ENCODE measurements around the gene TMEM272.

The TMEM272 gene, protein sequence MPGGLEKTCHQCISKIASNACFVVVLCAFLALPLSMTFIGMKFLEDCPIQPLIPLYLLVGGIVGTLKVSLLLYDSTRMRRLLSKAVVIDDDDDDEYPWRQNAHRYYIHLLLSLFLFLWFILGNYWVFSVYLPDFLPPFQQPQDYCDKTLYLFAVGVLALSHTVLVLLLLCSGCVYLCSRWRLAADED

DNA sequence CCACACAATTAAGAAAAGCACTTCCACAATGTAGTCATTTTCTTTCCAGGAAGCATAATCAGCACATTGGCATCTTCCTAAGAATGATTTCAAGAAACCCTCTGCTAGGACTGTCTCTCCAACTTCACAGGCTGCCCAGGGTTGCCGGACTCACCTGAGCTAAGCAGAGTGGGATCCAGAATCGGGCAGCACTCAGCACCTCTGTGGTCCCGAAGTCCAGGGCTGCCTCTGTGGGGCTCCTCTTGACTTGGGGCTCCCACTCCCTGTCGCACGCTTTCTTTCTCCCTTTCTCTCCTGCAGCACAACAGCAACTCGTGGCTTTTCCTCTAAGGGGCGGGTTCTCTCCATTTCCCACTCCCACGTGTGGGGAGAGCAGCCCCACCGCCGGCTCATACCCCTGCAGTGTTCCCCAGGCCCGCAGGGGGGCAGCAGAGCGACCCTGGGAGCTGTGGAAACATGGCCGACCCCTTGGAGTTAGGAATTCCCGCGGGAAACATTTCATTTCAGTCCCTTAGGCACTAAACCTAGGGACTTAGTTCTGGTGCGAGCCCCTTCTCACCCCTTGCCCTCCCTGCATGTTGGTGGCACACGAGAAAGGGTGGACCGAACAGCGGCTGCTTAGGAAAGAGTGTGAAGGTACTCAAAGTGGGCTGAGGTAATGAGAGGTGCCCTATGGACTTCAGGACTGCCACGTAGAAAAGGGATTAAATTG is at the start of gene TMEM272:
Gene TMEM272, minus strand, starts transcription at position 316 of the 712 bp plus-strand sequence. CDS start 6,647 bp downstream, outside the sequence.
- no peak for FAIRE-seq

DNA sequence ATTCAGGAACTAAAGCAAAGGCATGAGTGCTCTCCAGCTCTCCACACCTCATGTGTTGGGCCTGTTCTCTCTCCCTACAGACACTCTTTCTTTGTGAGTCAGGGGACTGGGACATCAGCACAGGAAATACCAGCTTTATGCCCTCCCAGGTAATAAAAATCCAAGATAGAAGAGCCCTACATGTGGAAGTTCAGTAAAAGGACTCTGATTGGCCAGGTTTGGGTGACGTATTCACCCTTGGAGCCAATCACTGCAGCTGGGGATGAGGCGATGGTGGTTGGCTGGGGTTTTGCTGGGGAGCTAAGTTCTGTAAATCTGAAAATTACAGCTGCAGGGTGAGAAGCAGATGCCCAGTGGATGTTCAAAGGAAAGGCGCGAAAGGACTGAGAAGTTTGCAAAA is 49.3 kb upstream of the TMEM272 start:
- FAIRE-seq = no peak

DNA sequence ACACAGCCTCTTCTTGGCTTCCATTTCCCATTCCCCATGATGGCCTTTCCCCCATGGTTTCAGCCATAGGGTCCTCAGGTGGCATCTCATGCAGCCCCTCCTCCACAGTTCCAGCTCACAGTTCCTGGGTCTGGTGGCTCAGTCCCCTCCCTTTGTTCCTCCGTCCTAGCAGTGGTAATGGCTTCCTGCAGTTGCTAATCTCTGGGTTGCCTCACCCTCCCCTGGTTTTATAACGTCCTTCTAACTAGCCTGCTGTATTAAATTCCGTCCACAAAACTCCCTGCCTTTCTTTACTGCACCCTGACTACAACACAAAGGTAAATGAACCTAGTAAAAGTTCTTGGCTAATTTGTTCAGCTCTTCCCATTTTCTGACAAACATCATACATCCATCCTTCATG is 47.7 kb upstream of the TMEM272 start:
- no peak for FAIRE-seq

DNA sequence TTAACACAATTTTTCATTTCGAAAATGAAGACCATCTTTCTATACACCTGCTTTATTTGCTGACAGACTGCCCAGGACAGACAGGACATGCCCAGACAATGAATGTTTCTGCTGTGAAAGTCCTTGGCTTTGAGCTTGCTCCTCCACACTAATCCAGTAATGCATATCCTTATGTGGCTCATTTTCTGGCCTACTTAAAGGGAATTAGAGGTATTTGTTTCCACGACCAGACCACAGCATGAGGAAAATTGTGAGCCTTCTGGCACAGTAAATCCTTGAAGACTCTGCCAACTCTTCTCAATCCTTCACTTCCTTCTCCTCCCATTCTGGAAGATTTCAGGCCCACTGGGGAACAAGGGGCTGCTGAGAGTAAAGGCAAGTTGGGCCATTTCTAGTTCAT is 42.5 kb upstream of the TMEM272 start:
- no peak for FAIRE-seq

DNA sequence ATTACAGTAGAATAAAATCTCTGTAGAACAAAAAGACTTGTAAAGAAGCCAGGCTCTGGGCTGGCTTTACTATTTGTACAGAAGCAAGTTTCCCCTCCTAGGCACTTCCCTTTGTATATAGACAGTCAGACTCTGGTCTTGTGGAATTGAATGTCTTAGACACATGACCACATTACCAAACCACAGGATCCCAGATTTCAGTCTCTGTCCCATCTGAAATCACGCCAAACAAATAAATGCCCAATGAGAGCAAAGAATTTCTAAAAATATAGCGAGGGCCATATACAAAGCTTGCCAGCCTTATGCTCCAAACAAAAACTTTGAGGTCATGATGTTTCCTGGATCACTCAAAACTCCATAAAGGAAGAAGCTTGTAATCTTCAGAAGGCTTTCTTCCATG is 40.7 kb upstream of the TMEM272 start:
- FAIRE-seq = no peak

DNA sequence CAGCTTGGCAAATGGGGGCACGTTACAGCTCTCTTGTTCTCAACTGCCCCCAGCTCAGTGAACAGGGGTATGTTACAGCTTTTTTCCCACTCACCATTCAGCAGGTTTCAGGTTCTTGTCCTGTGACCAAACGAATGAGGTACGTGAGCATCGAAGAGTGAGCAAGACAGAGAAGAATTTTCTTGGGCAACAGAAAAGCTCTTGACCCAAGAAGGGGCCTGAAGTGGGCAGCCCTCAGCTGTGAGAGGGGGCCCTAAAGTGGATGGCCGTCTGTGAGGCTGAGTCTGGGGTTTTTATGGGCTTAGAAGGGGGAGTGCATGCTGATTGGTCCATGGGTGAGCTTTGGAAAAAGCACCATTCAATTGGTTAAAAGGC is 38.2 kb upstream of the TMEM272 start:
- no peak for FAIRE-seq

DNA sequence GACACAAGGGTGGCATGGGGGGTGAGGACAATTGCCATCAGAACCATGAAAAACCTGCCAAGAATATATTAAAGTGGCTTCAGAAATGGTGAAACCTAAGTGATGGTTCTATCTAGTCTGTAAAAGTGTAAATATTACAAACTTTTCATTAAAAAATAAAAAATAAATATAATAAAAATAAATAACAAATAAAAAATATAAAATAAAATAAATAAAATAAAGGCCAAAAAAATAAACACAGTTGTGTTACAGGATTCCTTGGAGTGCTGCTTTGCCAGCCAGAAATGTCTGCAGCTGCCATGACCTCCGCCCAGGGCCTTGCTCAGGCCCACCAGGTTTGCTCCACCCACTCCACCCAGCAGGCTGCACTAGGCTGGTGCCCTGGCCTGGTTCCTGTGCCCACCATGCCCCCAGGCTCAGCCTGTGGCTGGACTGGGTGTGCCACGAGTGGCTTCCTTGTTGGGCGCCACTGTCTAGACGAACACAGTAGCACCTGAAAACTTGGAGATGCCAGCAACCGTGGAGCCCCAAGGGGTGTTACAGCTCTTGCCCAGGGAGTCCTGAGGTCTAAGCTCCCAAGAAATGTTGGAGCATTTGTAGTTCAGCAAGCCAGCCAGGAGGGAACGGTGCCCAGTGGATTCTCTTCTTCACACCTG is 37.7 kb upstream of the TMEM272 start:
- FAIRE-seq = peak; percentile 14

DNA sequence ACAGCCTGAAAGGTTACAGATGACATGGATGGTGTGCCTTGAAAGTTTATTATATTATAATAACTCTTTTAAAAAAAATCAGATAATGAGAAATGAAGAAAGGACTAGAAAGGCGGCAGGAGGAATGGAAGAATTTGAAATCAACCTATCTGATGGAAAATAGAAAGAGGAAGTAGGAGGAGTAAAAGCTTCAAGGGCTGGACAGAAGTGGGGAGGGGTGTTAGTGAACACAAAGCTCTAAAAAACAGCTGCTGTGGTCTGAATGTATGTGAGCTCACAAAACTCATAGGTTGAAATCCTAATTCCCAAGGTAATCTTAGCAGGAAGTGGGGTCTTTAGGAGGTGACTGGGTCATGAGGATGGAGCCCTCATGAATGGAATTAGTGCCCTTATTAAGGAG is 36.3 kb upstream of the TMEM272 start:
- no peak for FAIRE-seq

DNA sequence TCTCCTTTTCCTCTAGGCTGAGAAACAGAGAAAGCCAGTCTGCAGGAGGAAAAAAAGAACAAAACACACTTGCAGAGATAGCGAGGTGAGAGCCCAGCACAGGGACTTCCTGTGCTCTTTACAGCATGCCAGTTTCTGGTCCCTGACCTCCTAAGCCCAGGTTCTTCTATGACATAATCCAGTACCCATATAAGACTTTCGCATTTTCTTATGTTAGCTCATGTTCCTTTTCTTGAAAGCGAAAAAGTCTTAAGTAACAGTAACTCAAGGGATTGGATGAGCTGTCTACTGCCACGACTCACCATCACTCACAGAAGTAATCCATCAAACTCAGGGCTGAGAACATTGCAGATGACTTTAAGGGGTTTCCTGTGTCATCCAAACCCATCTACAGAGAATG is 34.2 kb upstream of the TMEM272 start:
- no peak for FAIRE-seq

DNA sequence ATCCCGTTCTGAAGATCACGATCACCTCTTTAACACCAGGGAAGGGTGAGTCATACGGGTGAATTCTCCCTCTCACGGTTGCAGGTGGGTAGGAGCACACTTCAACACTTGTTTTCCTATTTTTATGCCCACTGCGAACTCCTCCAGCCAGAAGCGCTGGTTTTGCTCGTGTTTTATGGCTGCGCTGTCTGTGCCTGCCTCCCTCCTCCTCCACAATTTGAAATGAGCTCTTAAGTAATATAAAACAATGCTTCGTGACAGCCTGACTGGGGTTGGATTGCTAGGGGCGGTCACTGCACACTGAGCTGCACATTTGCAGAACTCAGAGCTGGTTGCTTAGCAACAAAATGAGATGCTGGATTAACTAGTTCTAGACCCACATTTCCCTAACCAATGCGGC is 29.7 kb upstream of the TMEM272 start:
- no peak for FAIRE-seq

DNA sequence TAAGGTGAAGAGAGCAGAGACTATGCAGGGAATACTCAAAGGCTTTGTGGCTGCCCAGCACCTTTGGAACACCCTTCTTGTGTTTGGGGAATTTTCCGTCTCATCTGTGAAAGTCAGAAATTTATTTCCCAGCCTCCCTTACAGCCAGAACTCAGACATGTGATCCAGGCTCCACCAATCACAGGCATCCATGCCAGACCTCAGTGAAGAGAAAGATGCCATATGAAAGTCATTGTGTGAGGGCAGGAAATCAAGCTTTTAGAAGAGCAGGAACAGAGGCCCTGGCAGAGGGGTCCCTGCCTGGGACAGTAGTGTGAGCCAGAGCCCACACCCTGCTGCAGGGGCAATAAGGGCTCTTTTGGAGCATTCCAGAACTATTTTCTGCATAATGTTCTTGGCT is 28.9 kb upstream of the TMEM272 start:
- FAIRE-seq = no peak

DNA sequence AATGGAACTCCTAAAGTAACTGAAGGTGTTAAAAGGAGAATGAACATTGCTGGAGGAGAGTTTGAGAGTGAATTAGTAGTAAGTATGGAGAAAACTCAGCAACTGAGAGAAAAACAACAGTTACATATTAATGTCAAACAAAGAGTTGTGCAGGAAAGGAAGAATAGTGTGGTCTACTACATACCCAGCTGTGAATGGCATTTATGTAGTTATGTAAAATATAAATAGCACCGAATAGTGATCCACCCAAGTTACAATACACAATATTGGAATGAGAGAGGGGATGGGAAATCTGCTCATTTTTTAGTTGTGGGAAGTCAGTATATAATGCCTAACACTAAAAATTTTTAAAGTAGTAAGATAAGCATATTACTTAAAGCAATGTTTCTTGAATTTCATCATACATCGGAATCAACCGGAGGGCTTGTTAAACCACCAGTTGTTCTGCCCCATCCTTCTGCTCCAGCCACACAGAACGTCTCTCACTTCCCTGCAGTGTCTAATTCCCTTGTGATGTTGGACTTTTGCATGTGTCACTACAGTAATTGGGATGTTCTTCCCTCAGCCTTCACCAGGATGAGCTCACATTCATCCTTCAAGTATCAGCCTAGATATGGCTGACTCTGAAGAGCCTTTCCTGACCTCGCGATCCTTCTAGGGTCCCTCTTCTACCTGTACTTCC is 28.3 kb upstream of the TMEM272 start:
- FAIRE-seq = no peak

DNA sequence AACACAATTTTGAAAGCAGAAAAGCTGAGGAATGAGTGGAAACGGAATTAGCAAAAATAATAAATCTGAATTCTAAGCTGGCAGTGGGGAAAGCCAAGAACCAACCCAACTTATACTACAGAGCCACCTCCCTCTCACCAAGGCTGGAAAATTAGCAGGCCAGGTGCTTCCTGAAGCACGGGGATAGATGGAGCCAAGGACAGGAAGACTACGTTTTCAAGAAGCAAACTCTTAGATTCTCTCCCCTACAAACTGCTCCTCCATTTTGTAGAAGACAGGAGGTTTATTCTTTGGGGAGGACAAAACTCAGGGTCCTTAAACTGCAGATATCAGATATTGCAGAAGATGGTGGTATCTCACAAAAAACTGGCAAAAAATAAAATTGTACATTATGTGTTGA is 25.6 kb upstream of the TMEM272 start:
- FAIRE-seq = no peak

DNA sequence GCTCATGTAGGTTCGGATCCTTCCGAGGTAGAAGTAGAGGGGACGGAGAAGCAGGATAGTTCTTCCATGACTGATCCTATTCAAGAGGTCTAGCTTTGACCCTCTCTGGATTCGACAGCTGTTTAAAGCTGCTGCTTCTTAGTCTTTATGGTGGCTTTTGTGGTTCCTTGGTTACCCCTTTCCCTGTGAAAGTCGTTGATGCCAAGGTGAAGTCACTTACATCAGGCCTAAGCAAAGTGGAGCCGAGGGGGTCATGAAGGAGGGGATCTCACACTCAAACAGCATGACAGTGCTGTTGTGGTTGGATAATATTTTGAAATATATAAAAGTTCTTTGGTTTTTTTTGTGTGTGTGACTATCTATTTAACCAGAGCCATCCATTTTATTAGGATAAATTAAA is 24.9 kb upstream of the TMEM272 start:
- FAIRE-seq = no peak

DNA sequence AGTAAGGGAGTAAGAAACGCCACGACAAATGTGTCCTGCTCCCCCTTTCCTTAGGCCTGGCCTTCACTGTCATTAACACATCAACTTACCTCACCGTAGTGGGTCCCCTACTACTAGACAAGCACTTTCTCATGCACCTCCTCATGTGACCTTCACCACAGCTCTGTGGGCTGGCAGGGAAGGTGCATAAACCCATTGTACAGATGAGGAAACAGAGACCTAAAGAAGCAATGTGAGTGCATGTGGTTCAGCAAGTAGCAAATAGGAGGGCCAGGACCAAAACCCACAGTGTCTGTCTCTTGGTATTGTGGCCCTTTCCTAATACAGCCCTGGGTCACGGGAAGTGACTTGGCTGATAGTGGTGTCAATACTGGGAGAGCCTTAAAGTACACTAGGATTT is 22.1 kb upstream of the TMEM272 start:
- FAIRE-seq = no peak

DNA sequence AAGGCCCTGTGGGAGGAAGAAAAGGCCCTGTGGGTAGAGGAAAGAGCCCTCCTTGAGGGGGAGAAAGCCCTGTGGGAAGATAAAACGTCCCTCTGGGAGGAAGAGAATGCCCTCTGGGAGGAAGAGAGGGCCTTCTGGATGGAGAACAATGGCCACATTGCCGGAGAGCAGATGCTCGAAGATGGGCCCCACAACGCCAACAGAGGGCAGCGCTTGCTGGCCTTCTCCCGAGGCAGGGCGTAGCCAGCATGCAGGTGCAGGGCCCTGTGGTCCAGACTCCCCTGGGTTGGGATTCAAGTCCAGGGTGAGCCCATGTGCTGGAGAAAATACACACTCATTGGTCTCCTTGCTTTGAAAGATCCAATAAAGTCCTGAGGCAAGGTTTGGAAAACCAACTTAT is 20.9 kb upstream of the TMEM272 start:
- no peak for FAIRE-seq

DNA sequence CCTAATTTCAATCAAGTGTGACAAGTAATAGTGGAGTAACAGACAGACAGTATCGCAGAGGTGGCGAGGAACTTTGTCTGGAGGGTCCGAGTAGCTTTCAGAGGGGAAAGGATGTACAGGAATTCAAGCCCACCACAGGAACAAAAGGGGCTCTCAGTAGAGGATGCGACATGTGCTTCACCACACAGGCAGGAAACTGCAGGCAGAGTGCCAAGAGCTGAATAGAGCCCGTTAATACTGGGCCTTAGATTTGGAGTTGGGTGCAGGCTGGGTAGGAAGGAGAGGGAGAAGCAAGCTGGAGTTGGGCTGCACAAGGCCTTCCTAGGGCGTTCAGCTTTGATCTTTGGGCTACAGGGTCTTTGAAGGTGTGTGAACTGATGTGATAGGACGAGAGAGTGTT is 18.0 kb upstream of the TMEM272 start:
- FAIRE-seq = no peak

DNA sequence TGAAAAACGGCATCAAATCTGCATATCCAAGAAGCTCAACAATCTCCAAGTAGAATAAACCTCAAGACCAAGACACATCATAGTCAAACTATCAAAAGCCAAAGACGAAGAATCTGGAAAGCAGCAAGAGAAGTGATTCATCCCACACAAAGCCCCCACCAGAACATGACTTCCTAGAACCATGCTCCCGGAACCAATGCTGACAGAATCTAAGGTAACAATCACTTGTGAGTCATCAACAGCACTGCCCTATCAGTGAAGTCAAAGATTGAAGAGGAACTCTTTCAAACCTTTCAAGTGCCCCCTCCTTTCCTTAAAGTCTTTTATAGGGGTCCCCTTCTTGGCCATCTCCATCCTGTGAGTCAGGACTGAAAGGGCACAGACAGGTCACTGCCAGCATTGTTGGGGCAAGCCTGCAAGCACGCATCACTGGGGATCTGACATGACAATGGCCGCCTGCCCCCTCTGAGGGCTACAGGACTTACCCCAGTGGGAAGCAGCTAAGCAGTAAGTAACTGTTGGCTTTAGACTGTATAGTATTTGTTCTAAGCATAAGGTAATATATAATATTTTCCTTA is 16.8 kb upstream of the TMEM272 start, which contains the start of gene CCDC70:
Gene CCDC70, plus strand, starts transcription at position 247 of the 578 bp plus-strand sequence. CDS start 3,443 bp downstream, outside the sequence.
- FAIRE-seq = no peak

DNA sequence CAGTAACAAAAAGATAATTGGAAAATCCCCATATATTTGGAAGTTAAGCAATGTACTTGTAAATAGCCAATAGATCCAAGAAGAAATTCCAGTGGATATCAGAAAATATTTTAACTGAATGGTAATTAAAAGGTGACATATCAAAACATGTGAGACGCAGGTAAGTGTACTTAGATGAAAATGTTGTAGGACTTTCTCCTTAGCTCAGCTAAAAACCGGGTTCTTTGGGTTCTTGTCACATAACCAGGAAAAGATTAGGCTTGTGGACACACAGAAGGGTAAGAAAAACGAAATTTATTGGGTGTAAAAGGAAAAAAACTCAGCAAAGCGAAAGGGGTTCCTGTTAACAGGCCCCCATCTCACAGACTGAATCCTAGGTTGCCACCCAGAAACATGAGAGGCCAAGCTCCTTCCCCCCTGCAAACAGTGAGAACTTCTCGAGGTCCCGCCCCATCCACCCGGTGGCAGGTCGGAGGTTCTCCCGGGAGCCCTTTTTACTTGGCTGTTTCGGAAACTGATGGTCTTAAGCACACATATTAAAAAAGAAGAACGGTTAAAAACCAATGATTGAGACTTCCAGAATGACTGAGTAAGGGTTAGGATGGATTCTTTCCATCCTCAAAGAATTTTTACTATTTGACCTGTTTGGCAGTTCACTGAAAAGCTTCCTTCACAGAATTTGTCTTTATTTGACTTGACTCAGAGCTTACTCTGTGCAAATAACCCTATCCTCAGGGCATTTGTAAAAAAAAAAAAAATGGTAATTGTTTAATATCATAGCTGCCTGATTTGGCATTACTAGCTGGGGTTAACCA is 13.7 kb upstream of the TMEM272 start:
- no peak for FAIRE-seq

DNA sequence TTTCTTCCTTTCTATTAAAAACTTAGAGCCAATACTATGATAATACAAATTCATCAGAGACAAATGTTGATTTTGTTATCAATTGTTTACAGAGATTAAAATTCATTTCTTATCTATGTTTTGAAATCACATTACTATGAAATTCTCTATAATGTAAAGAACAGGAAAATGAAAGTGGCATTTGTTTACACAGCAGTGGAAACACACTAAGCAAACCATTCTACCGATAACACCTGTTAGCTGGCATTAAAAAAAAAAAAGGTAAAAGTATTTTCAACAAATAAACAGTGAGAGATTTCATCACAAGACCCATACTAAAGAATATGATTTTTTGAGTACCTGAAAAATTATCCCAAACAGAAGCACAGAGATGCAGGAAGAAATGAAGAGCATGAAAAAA is 12.0 kb upstream of the TMEM272 start:
- FAIRE-seq = no peak

DNA sequence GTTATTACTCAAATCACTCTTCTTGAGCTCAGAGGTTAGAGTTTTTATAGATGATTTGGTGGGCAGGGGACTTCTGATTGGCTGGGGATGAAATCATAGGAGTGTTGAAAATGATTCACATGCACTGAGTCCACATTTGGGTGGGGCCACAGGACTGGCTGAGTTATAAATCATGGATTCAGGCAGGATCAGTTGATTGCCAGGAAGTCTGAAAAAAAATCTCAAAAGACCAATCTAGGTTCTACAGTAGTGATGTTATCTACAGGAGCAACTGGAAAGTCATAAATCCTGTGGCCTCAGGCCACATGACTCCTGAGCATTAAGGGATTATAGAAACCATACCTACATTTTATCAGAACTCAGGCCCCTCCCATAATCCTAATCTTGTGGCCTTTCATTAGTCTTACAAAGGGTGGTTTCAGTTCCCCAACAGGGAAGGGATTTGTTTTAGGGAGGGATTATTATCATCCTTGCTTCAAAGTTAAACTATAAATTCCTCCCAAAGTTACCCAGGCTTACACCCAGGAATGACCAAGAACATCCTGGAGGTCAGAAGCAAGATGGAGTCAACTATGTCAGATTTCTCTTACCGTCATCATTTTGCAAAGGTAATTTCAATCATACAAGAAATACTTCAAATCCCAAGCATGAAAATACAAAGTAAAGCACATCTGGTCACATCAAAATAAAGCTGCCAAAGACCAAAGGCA is 11.2 kb upstream of the TMEM272 start:
- no peak for FAIRE-seq

Measured in A204.1 (cell line).